Peyer's patch (tissue), 4 donors: ENCODE measurements around the gene TTC39B.
"Not testable (repeated sequence)": the region's sequence is repeated elsewhere in the genome, so short reads cannot be mapped to it uniquely, and the experiment has no call there.

Experiments used
- POLR2A ChIP-seq, 2 donors: fragments of 450-650 bp; IDR thresholded peaks; one replicate each; pipeline ENCODE4 v1.5.1; 2017; ENCODE audit warnings: antibody characterized with exemption in 2 of 2, mild to moderate bottlenecking in 2 of 2, moderate library complexity in 2 of 2
- TF ChIP-seq, protein P1 (sequence below), 6 experiments: fragments of 450-650 bp in 4 of 6; fragments of 200-600 bp in 2 of 6; sonication (generic) in 1 of 6; IDR thresholded peaks; one replicate each; pipeline ENCODE4 v1.5.1; 2017 to 2019; ENCODE audit warnings: antibody characterized with exemption in 6 of 6, mild to moderate bottlenecking in 3 of 6, moderate library complexity in 1 of 6

- TF ChIP-seq, protein P1, sequence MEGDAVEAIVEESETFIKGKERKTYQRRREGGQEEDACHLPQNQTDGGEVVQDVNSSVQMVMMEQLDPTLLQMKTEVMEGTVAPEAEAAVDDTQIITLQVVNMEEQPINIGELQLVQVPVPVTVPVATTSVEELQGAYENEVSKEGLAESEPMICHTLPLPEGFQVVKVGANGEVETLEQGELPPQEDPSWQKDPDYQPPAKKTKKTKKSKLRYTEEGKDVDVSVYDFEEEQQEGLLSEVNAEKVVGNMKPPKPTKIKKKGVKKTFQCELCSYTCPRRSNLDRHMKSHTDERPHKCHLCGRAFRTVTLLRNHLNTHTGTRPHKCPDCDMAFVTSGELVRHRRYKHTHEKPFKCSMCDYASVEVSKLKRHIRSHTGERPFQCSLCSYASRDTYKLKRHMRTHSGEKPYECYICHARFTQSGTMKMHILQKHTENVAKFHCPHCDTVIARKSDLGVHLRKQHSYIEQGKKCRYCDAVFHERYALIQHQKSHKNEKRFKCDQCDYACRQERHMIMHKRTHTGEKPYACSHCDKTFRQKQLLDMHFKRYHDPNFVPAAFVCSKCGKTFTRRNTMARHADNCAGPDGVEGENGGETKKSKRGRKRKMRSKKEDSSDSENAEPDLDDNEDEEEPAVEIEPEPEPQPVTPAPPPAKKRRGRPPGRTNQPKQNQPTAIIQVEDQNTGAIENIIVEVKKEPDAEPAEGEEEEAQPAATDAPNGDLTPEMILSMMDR (IDR thresholded peaks at IDR 0.05): not testable (repeated sequence)
- not testable (repeated sequence) for TF ChIP-seq POLR2A (IDR thresholded peaks at IDR 0.05)
These were observed 74.2 kb downstream of the TTC39B start for GRCh38 chr9:15232706-15233280.
